HG03565 (cell line): ENCODE data around the gene CCNH.

Source experiments
- ATAC-seq: cut with Tn5 transposase; IDR thresholded peaks from one replicate; pipeline ENCODE4 v1.9.1; 2021; ENCODE audit warnings: mild to moderate bottlenecking, moderate library complexity; ENCODE audit not compliant: unreplicated experiment

Gene CCNH

GRCh38 chr5:87412630-87413342 is at the start of gene CCNH:
TSS of gene CCNH (minus strand) at chr5:87412930. CDS start at chr5:87412794, 136 bp downstream.
- ATAC-seq = peak; percentile 99

- no peak for ATAC-seq
These were observed 45.0 kb upstream of the CCNH start for GRCh38 chr5:87457706-87458105.

GRCh38 chr5:87453801-87454200 is 41.1 kb upstream of the CCNH start:
- no peak for ATAC-seq

- ATAC-seq = no peak
These were observed 40.1 kb upstream of the CCNH start for GRCh38 chr5:87452837-87453236.

- ATAC-seq = no peak
These were observed 29.7 kb upstream of the CCNH start for GRCh38 chr5:87442419-87442818.

GRCh38 chr5:87438231-87438630 is 25.5 kb upstream of the CCNH start:
- no peak for ATAC-seq

GRCh38 chr5:87437724-87438123 is 25.0 kb upstream of the CCNH start:
- no peak for ATAC-seq

- ATAC-seq = no peak
These were observed 22.5 kb upstream of the CCNH start for GRCh38 chr5:87435144-87435694.

- ATAC-seq = no peak
These were observed 21.7 kb upstream of the CCNH start for GRCh38 chr5:87434461-87434860.

GRCh38 chr5:87433945-87434344 is 21.2 kb upstream of the CCNH start:
- no peak for ATAC-seq

- ATAC-seq = no peak
These were observed 19.7 kb upstream of the CCNH start for GRCh38 chr5:87432460-87432859.

GRCh38 chr5:87430863-87431457 is 18.2 kb upstream of the CCNH start:
- no peak for ATAC-seq

- ATAC-seq = no peak
These were observed 11.0 kb upstream of the CCNH start for GRCh38 chr5:87423755-87424154.

GRCh38 chr5:87421307-87421706 is 8.6 kb upstream of the CCNH start:
- no peak for ATAC-seq

- no peak for ATAC-seq
These were observed 5.8 kb upstream of the CCNH start for GRCh38 chr5:87418506-87418905.

- no peak for ATAC-seq
These were observed 564 bp upstream of the CCNH start for GRCh38 chr5:87413343-87413645.

GRCh38 chr5:87411973-87412629 is 629 bp downstream of the CCNH start:
- no peak for ATAC-seq

- no peak for ATAC-seq
These were observed 1.2 kb downstream of the CCNH start for GRCh38 chr5:87411586-87411972.

GRCh38 chr5:87410931-87411330 is 1.8 kb downstream of the CCNH start:
- ATAC-seq = no peak

GRCh38 chr5:87408204-87408603 is 4.5 kb downstream of the CCNH start:
- no peak for ATAC-seq

- no peak for ATAC-seq
These were observed 7.1 kb downstream of the CCNH start for GRCh38 chr5:87405472-87406155.

- ATAC-seq = no peak
These were observed 8.4 kb downstream of the CCNH start for GRCh38 chr5:87404359-87404758.
